Esophagus (tissue), 2 donors: ENCODE measurements around the gene RNF114. TPM values are rescaled to one million over a fixed set of nuclear protein-coding genes. Genes with fewer than 3 reads are reported as not detected.
A peak's percentile ranks its signal among the peaks of the same experiment; 100 is the strongest.

Experiments used
- H3K27ac ChIP-seq, 2 donors: one replicate each; pipeline ENCODE4 v1.5.1; 2013; ENCODE audit warnings: low read depth in 2 of 2, mild to moderate bottlenecking in 2 of 2, inconsistent platforms in 1 of 2, low read length in 1 of 2, moderate library complexity in 1 of 2
- H3K27me3 ChIP-seq, 2 donors: one replicate each; pipeline ENCODE4 v1.6.1; 2013; ENCODE audit warnings: low read length in 2 of 2, control low read depth in 1 of 2, mild to moderate bottlenecking in 1 of 2; ENCODE audit not compliant: insufficient read depth in 2 of 2, control insufficient read depth in 1 of 2
- H3K36me3 ChIP-seq, 2 donors: one replicate each; pipeline ENCODE4 v1.6.1; 2013; ENCODE audit warnings: low read length in 1 of 2; ENCODE audit not compliant: control insufficient read depth in 2 of 2, insufficient read depth in 2 of 2
- H3K4me1 ChIP-seq, 2 donors: one replicate each; pipeline ENCODE4 v1.6.1; 2013; ENCODE audit warnings: low read length in 1 of 2; ENCODE audit not compliant: control insufficient read depth in 2 of 2, insufficient read depth in 2 of 2
- H3K4me3 ChIP-seq, 2 donors: one replicate each; pipeline ENCODE4 v1.5.1; 2013; ENCODE audit warnings: low read length in 2 of 2, mild to moderate bottlenecking in 2 of 2, low read depth in 1 of 2, moderate library complexity in 1 of 2
- H3K9me3 ChIP-seq, 2 donors: one replicate each; pipeline ENCODE4 v1.6.1; 2013; ENCODE audit warnings: mild to moderate bottlenecking in 2 of 2, low read depth in 1 of 2, low read length in 1 of 2, moderate library complexity in 1 of 2; ENCODE audit not compliant: control insufficient read depth in 2 of 2, insufficient read depth in 1 of 2
- WGBS, 2 donors: extraction: QIAGEN DNeasy Blood & Tissue Kit; methylation state at CpG; one replicate each; pipeline ENCODE4 v1.1.7; 2013; 5-methylcytosine and 5-hydroxymethylcytosine counted together
- polyA plus RNA-seq, 2 donors: library from polyadenylated mRNA; stranded (reverse); fragments of 200-250 nt; gene quantifications; one replicate each; pipeline ENCODE4 v1.2.3, GENCODE V29; 2013
- donor health status: healthy with polysubstance abuse.
- donor health status: Bipolar disorder and iron deficiency.

RNF114 gene
- polyA plus RNA-seq, 2 donors: 21.0 to 30.3 TPM

GRCh38 chr20:49925901-49926454 lies 10.2 kb upstream of the RNF114 start:
- no peaks in the 10 kb centered on the region for H3K27me3 ChIP-seq
- H3K27ac ChIP-seq: no peak overlapping the region
- H3K36me3 ChIP-seq: no peaks in the 10 kb centered on the region
- H3K4me1 ChIP-seq: peaks cover 0 to 2% of the 10 kb centered on the region in 2 donors
- 57 to 64% methylated on average over 2 of the region's 2 CpGs for WGBS, 2 donors
- no peaks in the 10 kb centered on the region for H3K9me3 ChIP-seq
- H3K4me3 ChIP-seq: no peak overlapping the region

DNA sequence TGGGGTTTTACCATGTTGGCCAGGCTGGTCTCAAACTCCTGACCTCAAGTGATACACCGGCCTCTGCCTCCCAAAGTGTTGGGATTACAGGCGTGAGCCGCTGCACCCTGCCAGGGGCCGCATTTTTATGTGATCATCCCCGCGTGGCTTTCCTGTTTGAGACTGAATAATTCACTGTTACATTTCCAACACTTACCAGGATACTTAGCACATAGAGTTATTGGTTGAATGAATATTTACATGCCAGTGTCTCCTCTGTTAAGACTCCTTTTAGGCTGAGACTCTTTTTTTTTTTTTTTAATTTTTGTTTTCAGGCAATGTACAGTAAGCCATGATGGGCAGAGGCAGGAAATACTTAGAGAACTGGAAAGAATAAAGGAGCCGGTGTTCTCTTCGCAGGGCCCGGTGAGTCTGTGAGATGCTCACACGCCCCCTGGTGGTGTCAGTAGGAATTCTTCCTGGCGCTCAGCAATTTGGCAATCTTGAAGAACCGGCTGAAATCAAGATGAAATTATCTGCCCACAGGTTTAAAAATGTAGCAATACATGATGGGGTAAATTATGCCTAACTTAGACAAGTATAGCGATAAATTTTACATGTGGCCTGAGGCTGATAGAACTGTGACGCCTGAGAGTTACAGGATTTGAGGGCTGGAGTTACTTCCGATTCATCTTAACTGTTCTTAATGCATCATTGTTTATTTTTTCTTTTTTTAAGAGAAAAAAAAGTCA lies 7.6 kb upstream of the RNF114 start:
- Histone ChIP-seq H3K9me3 (no peaks in the 10 kb centered on the region), H3K27ac (peak overlapping the region in 1 of 2 donors; percentile 22)
- WGBS, 2 donors: 12 to 14% methylated on average over 15 of the region's 15 CpGs

DNA sequence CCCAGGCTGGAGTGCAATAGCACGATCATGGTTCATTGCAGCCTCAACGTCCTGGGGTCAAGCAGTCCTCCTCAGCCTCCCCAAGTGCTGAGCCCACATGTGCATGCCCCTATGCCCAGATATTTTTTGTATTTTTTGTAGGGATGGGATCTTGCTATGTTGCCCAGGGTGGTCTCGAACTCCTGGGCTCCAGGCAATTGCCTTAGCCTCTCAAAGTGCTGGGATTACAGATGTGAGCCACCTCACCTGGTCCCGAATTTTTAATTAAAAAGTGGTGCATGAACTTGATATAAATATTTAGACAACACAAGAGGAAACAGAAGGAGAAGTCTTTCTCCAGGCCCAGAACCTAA lies 7.1 kb upstream of the RNF114 start:
- no peaks in the 10 kb centered on the region for H3K36me3 ChIP-seq
- H3K4me3 ChIP-seq: no peak overlapping the region
- no peak overlapping the region for H3K27ac ChIP-seq
- peaks cover 0 to 2% of the 10 kb centered on the region in 2 donors for H3K4me1 ChIP-seq
- H3K9me3 ChIP-seq: no peaks in the 10 kb centered on the region
- no peaks in the 10 kb centered on the region for H3K27me3 ChIP-seq
- 36% methylated on average over 4 of the region's 4 CpGs for WGBS, 2 donors

More for the DNA sequence above, 7.6 kb upstream of the RNF114 start:
- no peak overlapping the region for H3K4me3 ChIP-seq
- H3K27me3 ChIP-seq: no peaks in the 10 kb centered on the region
- no peaks in the 10 kb centered on the region for H3K36me3 ChIP-seq
- peaks cover 0 to 2% of the 10 kb centered on the region in 2 donors for H3K4me1 ChIP-seq

DNA sequence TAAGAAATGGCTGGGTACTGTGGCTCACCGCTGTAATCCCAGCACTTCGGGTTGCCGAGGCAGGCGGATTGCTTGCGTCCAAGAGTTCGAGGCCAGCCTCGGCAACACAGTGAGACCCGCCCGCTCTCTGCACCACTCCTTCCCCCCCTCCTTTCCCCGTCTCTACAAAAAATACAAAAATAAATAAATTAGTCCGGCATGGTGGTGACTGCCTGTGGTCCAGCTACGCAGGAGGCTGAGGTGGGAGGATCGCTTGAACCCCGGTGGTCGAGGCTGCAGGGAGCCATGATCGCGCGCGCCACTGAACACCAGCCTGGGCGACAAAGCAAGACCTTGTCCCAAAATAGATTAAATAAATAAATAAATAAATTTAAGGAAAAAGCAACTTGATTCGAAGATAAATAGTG lies 448 bp upstream of the RNF114 start:
- Histone ChIP-seq H3K4me3 (peak overlapping the region; percentile 24 to 94), H3K4me1 (peaks cover 12 to 14% of the 10 kb centered on the region in 2 donors), H3K27me3 (no peaks in the 10 kb centered on the region), H3K27ac (no peak overlapping the region), H3K9me3 (no peaks in the 10 kb centered on the region), H3K36me3 (no peaks in the 10 kb centered on the region)
- 32 to 34% methylated on average over 21 of the region's 21 CpGs for WGBS, 2 donors

- H3K27me3 ChIP-seq: no peaks in the 10 kb centered on the region
- 13 to 14% methylated on average over 12 of the region's 12 CpGs for WGBS, 2 donors
- H3K4me1 ChIP-seq: peaks cover 12 to 14% of the 10 kb centered on the region in 2 donors
- H3K4me3 ChIP-seq: peak overlapping the region; percentile 85 to 94
- H3K9me3 ChIP-seq: no peaks in the 10 kb centered on the region
- peak overlapping the region; percentile 36 to 81 for H3K27ac ChIP-seq
- H3K36me3 ChIP-seq: peaks cover 0 to 4% of the 10 kb centered on the region in 2 donors
These were observed 1.1 kb downstream of the RNF114 start for GRCh38 chr20:49937027-49937929.

- no peaks in the 10 kb centered on the region for H3K9me3 ChIP-seq
- 49 to 53% methylated on average over 12 of the region's 12 CpGs for WGBS, 2 donors
- H3K4me3 ChIP-seq: peak overlapping the region in 1 of 2 donors; percentile 94
- peaks cover 12 to 14% of the 10 kb centered on the region in 2 donors for H3K4me1 ChIP-seq
- peaks cover 0 to 4% of the 10 kb centered on the region in 2 donors for H3K36me3 ChIP-seq
- peak overlapping the region in 1 of 2 donors; percentile 33 for H3K27ac ChIP-seq
- H3K27me3 ChIP-seq: no peaks in the 10 kb centered on the region
These were observed 2.3 kb downstream of the RNF114 start for GRCh38 chr20:49938173-49939163.

DNA sequence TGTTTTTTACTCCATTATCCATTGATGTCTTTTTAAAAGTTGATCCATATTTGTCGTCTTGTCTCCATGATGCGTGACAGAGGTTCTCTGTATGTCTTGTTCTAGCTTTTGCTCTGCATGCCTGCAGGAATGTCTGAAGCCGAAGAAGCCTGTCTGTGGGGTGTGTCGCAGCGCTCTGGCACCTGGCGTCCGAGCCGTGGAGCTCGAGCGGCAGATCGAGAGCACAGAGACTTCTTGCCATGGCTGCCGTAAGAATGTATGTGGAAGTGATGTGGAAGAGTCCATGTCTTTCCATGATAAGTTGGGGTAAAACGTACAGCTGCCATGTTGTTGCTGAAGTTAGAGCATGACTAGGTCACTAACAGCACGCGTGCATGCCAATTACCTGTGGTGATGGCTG lies 5.3 kb downstream of the RNF114 start:
- Histone ChIP-seq H3K36me3 (peaks cover 0 to 6% of the 10 kb centered on the region in 2 donors), H3K4me3 (no peak overlapping the region), H3K27me3 (no peaks in the 10 kb centered on the region), H3K9me3 (no peaks in the 10 kb centered on the region), H3K4me1 (peaks cover 12% of the 10 kb centered on the region in 2 donors), H3K27ac (no peak overlapping the region)
- 95 to 96% methylated on average over 15 of the region's 15 CpGs for WGBS, 2 donors

- no peak overlapping the region for H3K4me3 ChIP-seq
- WGBS, 2 donors: 70 to 71% methylated on average over 3 of the region's 3 CpGs
- peaks cover 10% of the 10 kb centered on the region in 2 donors for H3K4me1 ChIP-seq
- no peaks in the 10 kb centered on the region for H3K27me3 ChIP-seq
- no peak overlapping the region for H3K27ac ChIP-seq
- no peaks in the 10 kb centered on the region for H3K9me3 ChIP-seq
- H3K36me3 ChIP-seq: peaks cover 0 to 6% of the 10 kb centered on the region in 2 donors
These were observed 6.1 kb downstream of the RNF114 start for GRCh38 chr20:49942303-49942702.
